ENCODE measurements around the gene SUSD4. TPM values are rescaled to one million over a fixed set of nuclear protein-coding genes. Genes with fewer than 3 reads are reported as not detected.
A peak's percentile ranks its signal among the peaks of the same experiment; 100 is the strongest.

SUSD4 gene
- total and polyA plus RNA-seq, 9 of the 15 experiments (the other 6 are each of a cell fraction or from before 2014, with no cell fraction given) = 0.06 to 1.7 (median 0.09) TPM; not detected in 4

DNA sequence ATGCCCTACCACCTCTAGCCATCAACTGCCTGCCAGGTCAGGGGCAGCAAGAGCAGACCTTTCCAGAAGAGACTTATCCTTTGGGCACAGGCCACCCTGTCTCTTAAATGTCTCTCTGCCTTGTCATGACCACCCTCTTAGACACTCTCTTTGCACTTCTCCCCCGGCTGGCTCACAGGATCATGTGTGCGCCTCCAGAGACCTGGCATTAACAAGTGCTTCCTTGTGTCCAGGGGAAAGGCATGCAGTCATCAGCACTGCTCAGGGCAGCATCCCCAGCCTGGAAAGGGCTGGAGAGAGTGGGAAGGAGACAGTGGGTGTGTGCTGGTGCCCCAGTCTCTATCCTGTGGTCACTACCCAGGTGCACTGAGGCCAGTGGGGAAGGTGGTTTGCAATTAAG, 135.8 kb downstream of the SUSD4 start:
- peaks cover 6 to 32% of the 10 kb centered on the region in 2 experiments; a peak in 4 of 5 replicates for H3K4me1 ChIP-seq (replicated peaks in 1 of 2; ENCODE audit: control insufficient read depth in 2 of 2, insufficient read depth in 2 of 2, low read length in 2 of 2)
- ChIA-PET CTCF (ENCODE audit: low intra/inter-chr PET ratio) (no interaction called here), POLR2A (no interaction called here)
- H3K9ac ChIP-seq (ENCODE audit: insufficient read depth in 1 of 2, low read depth in 2 of 2, low read length in 2 of 2) = no peak overlapping the region
- no peaks in the 10 kb centered on the region for H3K79me2 ChIP-seq (ENCODE audit: control insufficient read depth, insufficient read depth, low read length)
- no peaks in the 10 kb centered on the region; a peak in 1 of 5 replicates for H3K27me3 ChIP-seq (ENCODE audit: control insufficient read depth in 2 of 2, insufficient read depth in 2 of 2, low read length in 2 of 2)
- no peak overlapping the region for H3K27ac ChIP-seq (ENCODE audit: extremely low read depth, low read depth, low read length)
- no peaks in the 10 kb centered on the region for H3K9me3 ChIP-seq (replicated peaks; ENCODE audit: control insufficient read depth, insufficient read depth, low read depth, low read length)
- no peak for DNase-seq (ENCODE audit: extremely low read depth in 1 of 4, low spot score in 3 of 4)
- intact Hi-C loops (cut with micrococcal nuclease) (no loop called here), in situ Hi-C loops (cut with MboI) (no loop called here)
- no peak overlapping the region for H2AFZ ChIP-seq (ENCODE audit: low read depth, low read length)
- no peaks in the 10 kb centered on the region for H3K9me1 ChIP-seq (ENCODE audit: control insufficient read depth, insufficient read depth, low read length)
- ATAC-seq = no peak
- BruUV-seq (replicated peaks) = no TSS peak
- no peaks in the 10 kb centered on the region for H3K36me3 ChIP-seq (ENCODE audit: control insufficient read depth, insufficient read depth, low read length)
- H3K4me2 ChIP-seq (ENCODE audit: insufficient read depth, low read length) = no peak overlapping the region
- no peaks in the 10 kb centered on the region for H4K20me1 ChIP-seq (replicated peaks; ENCODE audit: control insufficient read depth, insufficient read depth, low read length)
- FAIRE-seq = no peak
- 88% methylated on average over 2 of the region's 2 CpGs for whole genome bisulfite sequencing (ENCODE audit: insufficient coverage, low coverage, missing lambda C conversion rate)
- no peak overlapping the region for H3K4me3 ChIP-seq
- TF ChIP-seq NCOA4 (IDR thresholded peaks at IDR 0.05; ENCODE audit: partially characterized antibody) = no peak

DNA sequence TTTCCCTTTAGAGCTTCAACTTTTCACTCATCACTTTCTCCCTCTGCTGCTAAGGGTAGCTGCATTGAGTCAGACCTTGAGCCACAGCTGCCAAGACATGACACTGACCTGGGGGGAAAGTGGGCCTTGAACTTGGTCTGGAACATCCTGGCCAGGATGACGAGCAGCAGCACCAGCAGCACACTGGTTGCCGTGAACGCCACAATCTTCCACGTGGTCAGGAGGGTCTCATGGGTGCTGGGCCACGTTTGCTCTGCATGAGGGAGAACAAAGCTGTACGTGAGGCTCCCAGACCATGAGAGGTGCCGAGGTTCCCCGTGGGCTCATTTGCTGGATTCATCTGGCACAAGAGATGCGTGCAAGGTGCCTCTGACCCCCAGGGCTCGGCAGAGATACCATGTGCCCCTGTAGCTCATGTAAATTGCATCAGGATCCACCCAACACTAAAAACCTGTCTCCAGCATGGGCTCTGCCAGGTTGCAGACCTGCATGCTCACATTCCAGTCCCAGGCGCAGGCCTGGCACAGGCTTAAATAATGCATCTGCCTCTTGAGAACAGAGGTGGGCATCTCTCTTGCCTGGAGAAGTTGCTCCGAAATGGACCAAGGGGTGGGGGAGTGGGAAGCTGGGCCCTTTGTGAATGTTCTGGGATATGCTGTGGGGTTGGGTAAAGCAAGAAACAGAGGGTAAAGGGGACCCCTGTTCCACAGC, 136.3 kb downstream of the SUSD4 start:
- POLR2A ChIA-PET = no interaction called here
- H4K20me1 ChIP-seq (replicated peaks; ENCODE audit: control insufficient read depth, insufficient read depth, low read length) = no peaks in the 10 kb centered on the region
- no peak overlapping the region for H3K4me3 ChIP-seq
- no peaks in the 10 kb centered on the region for H3K9me3 ChIP-seq (replicated peaks; ENCODE audit: control insufficient read depth, insufficient read depth, low read depth, low read length)
- no peaks in the 10 kb centered on the region for H3K36me3 ChIP-seq (ENCODE audit: control insufficient read depth, insufficient read depth, low read length)
- H3K9ac ChIP-seq (ENCODE audit: insufficient read depth in 1 of 2, low read depth in 2 of 2, low read length in 2 of 2) = 0 out of 4 replicates have a peak overlapping the region, but pooled peaks of 1 of the 2 experiments have one; percentile 17
- FAIRE-seq = no peak
- no peaks in the 10 kb centered on the region for H3K9me1 ChIP-seq (ENCODE audit: control insufficient read depth, insufficient read depth, low read length)
- ATAC-seq = no peak
- intact Hi-C loops (cut with micrococcal nuclease) = no loop called here
- peaks cover 6 to 26% of the 10 kb centered on the region in 2 experiments; a peak in 4 of 5 replicates for H3K4me1 ChIP-seq (replicated peaks in 1 of 2; ENCODE audit: control insufficient read depth in 2 of 2, insufficient read depth in 2 of 2, low read length in 2 of 2)
- no peak overlapping the region for H2AFZ ChIP-seq (ENCODE audit: low read depth, low read length)
- DNase-seq (ENCODE audit: extremely low read depth in 1 of 4, low spot score in 3 of 4) = no peak
- no peaks in the 10 kb centered on the region for H3K79me2 ChIP-seq (ENCODE audit: control insufficient read depth, insufficient read depth, low read length)
- BruUV-seq (replicated peaks) = no TSS peak
- no peaks in the 10 kb centered on the region; a peak in 1 of 5 replicates for H3K27me3 ChIP-seq (ENCODE audit: control insufficient read depth in 2 of 2, insufficient read depth in 2 of 2, low read length in 2 of 2)
- no peak overlapping the region for H3K4me2 ChIP-seq (ENCODE audit: insufficient read depth, low read length)
- WGBS (ENCODE audit: insufficient coverage, low coverage, missing lambda C conversion rate) = 59% methylated on average over 12 of the region's 12 CpGs
- in situ Hi-C loops (cut with MboI) = no loop called here
- CTCF ChIA-PET (ENCODE audit: low intra/inter-chr PET ratio) = interaction anchor here (0.5 kb wide), 1 partner anchor 9 kb away, joined by 4 read pairs; no protein-coding TSS in a partner anchor
- H3K27ac ChIP-seq (ENCODE audit: extremely low read depth, low read depth, low read length) = no peak overlapping the region
- TF ChIP-seq, protein P1, sequence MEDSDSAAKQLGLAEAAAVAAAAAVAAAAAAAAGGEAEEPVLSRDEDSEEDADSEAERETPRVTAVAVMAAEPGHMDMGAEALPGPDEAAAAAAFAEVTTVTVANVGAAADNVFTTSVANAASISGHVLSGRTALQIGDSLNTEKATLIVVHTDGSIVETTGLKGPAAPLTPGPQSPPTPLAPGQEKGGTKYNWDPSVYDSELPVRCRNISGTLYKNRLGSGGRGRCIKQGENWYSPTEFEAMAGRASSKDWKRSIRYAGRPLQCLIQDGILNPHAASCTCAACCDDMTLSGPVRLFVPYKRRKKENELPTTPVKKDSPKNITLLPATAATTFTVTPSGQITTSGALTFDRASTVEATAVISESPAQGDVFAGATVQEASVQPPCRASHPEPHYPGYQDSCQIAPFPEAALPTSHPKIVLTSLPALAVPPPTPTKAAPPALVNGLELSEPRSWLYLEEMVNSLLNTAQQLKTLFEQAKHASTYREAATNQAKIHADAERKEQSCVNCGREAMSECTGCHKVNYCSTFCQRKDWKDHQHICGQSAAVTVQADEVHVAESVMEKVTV (CRISPR knock-in tag; IDR thresholded peaks at IDR 0.05) = no peak
- TF ChIP-seq SMARCB1 (IDR thresholded peaks at IDR 0.05; ENCODE audit: insufficient read length, low read depth) (no peak), ETS2 (tag; IDR thresholded peaks at IDR 0.05; ENCODE audit: borderline replicate concordance, poor library complexity, severe bottlenecking) (no peak), MCM2 (IDR thresholded peaks at IDR 0.05; ENCODE audit: low read depth) (no peak)

Data from K562 (cell line).